HG03571 (cell line): ENCODE results near the gene SHLD3.
"Not testable (repeated sequence)": the region's sequence is repeated elsewhere in the genome, so short reads cannot be mapped to it uniquely, and the experiment has no call there.

ENCODE experiments used
- ATAC-seq: cut with Tn5 transposase; IDR thresholded peaks from one replicate; pipeline ENCODE4 v1.9.1; 2021; ENCODE audit not compliant: unreplicated experiment

SHLD3 gene

GRCh38 chr5:65624571-65625555, at the start of gene SHLD3, which contains the start of gene TRAPPC13:
Gene SHLD3 (plus strand): TSS chr5:65625027. CDS start chr5:65629588, 4,561 bp downstream.
Gene TRAPPC13 (plus strand): TSS chr5:65625027. CDS start chr5:65625061, 34 bp downstream.
- ATAC-seq: peak; percentile 72

GRCh38 chr5:65577141-65577540, 47.7 kb upstream of the SHLD3 start:
- ATAC-seq: no peak

- no peak for ATAC-seq
Observed at GRCh38 chr5:65588694-65589093, 36.1 kb upstream of the SHLD3 start.

GRCh38 chr5:65601761-65602160, 23.1 kb upstream of the SHLD3 start:
- not testable (repeated sequence) for ATAC-seq

GRCh38 chr5:65611524-65611923, 13.3 kb upstream of the SHLD3 start:
- ATAC-seq: no peak

- no peak for ATAC-seq
Observed at GRCh38 chr5:65612298-65612907, 12.4 kb upstream of the SHLD3 start.

- ATAC-seq: no peak
Observed at GRCh38 chr5:65620021-65620420, 4.8 kb upstream of the SHLD3 start.

- not testable (repeated sequence) for ATAC-seq
Observed at GRCh38 chr5:65621961-65622360, 2.9 kb upstream of the SHLD3 start.

- ATAC-seq: no peak
Observed at GRCh38 chr5:65623482-65623881, 1.3 kb upstream of the SHLD3 start.

- peak; percentile 93 for ATAC-seq
Observed at GRCh38 chr5:65624025-65624570, 729 bp upstream of the SHLD3 start, which contains the start of gene TRIM23. Gene TRIM23 (minus strand): TSS chr5:65624333. CDS start chr5:65624274, 59 bp downstream.

- ATAC-seq: no peak
Observed at GRCh38 chr5:65625743-65626142, 916 bp downstream of the SHLD3 start.

- no peak for ATAC-seq
Observed at GRCh38 chr5:65630981-65631380, 6.2 kb downstream of the SHLD3 start.

GRCh38 chr5:65640240-65640639, 15.4 kb downstream of the SHLD3 start:
- no peak for ATAC-seq

- no peak for ATAC-seq
Observed at GRCh38 chr5:65646938-65647337, 22.1 kb downstream of the SHLD3 start.

- no peak for ATAC-seq
Observed at GRCh38 chr5:65647941-65648340, 23.1 kb downstream of the SHLD3 start.

GRCh38 chr5:65651144-65651543, 26.3 kb downstream of the SHLD3 start:
- no peak for ATAC-seq

GRCh38 chr5:65654713-65655112, 29.9 kb downstream of the SHLD3 start:
- no peak for ATAC-seq

- ATAC-seq: no peak
Observed at GRCh38 chr5:65663804-65664521, 39.1 kb downstream of the SHLD3 start.

GRCh38 chr5:65668696-65669095, 43.9 kb downstream of the SHLD3 start:
- ATAC-seq: no peak

- no peak for ATAC-seq
Observed at GRCh38 chr5:65672796-65673195, 48.0 kb downstream of the SHLD3 start.

- no peak for ATAC-seq
Observed at GRCh38 chr5:65674749-65675148, 49.9 kb downstream of the SHLD3 start.
